AG09309 (cell line): ENCODE results near the gene LDB2.
A peak's percentile ranks its signal among the peaks of the same experiment; 100 is the strongest.

Source experiments
- DNase-seq: peaks from one replicate; pipeline ENCODE4 v3.0.0-alpha.2; 2010; ENCODE audit warnings: low read depth
- H3K4me3 ChIP-seq: 2 replicates; pipeline ENCODE4 v1.5.1; 2011; ENCODE audit warnings: mild to moderate bottlenecking, low read depth, low read length, moderate library complexity; ENCODE audit not compliant: control insufficient read depth
- CTCF ChIP-seq: IDR thresholded peaks from 2 replicates; pipeline ENCODE4 v1.5.1; 2011; ENCODE audit warnings: mild to moderate bottlenecking, low read depth, low read length, inconsistent platforms; ENCODE audit not compliant: insufficient read depth, control insufficient read depth; ENCODE audit errors: missing control alignments

Gene LDB2

GRCh38 chr4:16503421-16504100 lies 394.9 kb downstream of the LDB2 start:
- DNase-seq: no peak

GRCh38 chr4:16498978-16499377 lies 399.5 kb downstream of the LDB2 start:
- no peak overlapping the region for H3K4me3 ChIP-seq
- TF ChIP-seq CTCF: no peak
- no peak for DNase-seq

More at GRCh38 chr4:16503421-16504100, 394.9 kb downstream of the LDB2 start:
- TF ChIP-seq CTCF: no peak
- no peak overlapping the region for H3K4me3 ChIP-seq

GRCh38 chr4:16496501-16496900 lies 401.9 kb downstream of the LDB2 start:
- TF ChIP-seq CTCF: peak; percentile 29
- H3K4me3 ChIP-seq: no peak overlapping the region
- peak; percentile 55 for DNase-seq

- DNase-seq: no peak
- no peak for TF ChIP-seq CTCF
- H3K4me3 ChIP-seq: no peak overlapping the region
Measured at GRCh38 chr4:16492872-16493271, 405.6 kb downstream of the LDB2 start.

- no peak for TF ChIP-seq CTCF
- DNase-seq: no peak
- no peak overlapping the region for H3K4me3 ChIP-seq
Measured at GRCh38 chr4:16489226-16489625, 409.2 kb downstream of the LDB2 start.

GRCh38 chr4:16488084-16488483 lies 410.4 kb downstream of the LDB2 start:
- no peak for TF ChIP-seq CTCF
- no peak overlapping the region for H3K4me3 ChIP-seq
- DNase-seq: no peak

GRCh38 chr4:16484711-16485110 lies 413.7 kb downstream of the LDB2 start:
- TF ChIP-seq CTCF: no peak
- DNase-seq: no peak
- H3K4me3 ChIP-seq: no peak overlapping the region
